ENCODE data around the gene ZC3H10. TPM values are rescaled to one million over a fixed set of nuclear protein-coding genes. Genes with fewer than 3 reads are reported as not detected.
A peak's percentile ranks its signal among the peaks of the same experiment; 100 is the strongest.

ZC3H10 gene
- total and polyA plus RNA-seq, 2 of the 13 experiments (the other 11 are each of a cell fraction or from before 2014, with no cell fraction given) = 0.70 to 2.3 TPM

- TF ChIP-seq MAFK (conservative IDR thresholded peaks at IDR 0.05 in 1 of 2, IDR thresholded peaks at IDR 0.05 in 1 of 2; ENCODE audit: low read length in 2 of 2) = no peak
- TF ChIP-seq SP1 (IDR thresholded peaks at IDR 0.05) = no peak
- no peak for TF ChIP-seq SP1 (CRISPR knock-in tag; IDR thresholded peaks at IDR 0.05)
- TF ChIP-seq CSRNP2 (CRISPR knock-in tag; conservative IDR thresholded peaks at IDR 0.05; ENCODE audit: low read depth) = no peak
- TF ChIP-seq ZNF251 (CRISPR knock-in tag; IDR thresholded peaks at IDR 0.05) = no peak
- TF ChIP-seq ZNF329 (CRISPR knock-in tag; IDR thresholded peaks at IDR 0.05; ENCODE audit: low read depth) = no peak
- peak; percentile 34; the same call in 1 of the 2 replicates for TF ChIP-seq SNAPC4 (CRISPR knock-in tag; IDR thresholded peaks at IDR 0.05)
- TF ChIP-seq ZNF577 (CRISPR knock-in tag; IDR thresholded peaks at IDR 0.05; ENCODE audit: borderline replicate concordance, low read depth) = no peak
- TF ChIP-seq CHD4 (IDR thresholded peaks at IDR 0.05; ENCODE audit: borderline replicate concordance, low read length) = no peak
- TF ChIP-seq KLF9 (CRISPR knock-in tag; IDR thresholded peaks at IDR 0.05; ENCODE audit: low read depth) = no peak
- no peak for TF ChIP-seq ZNF816 (CRISPR knock-in tag; IDR thresholded peaks at IDR 0.05; ENCODE audit: borderline replicate concordance)
- TF ChIP-seq ASH2L (IDR thresholded peaks at IDR 0.05; ENCODE audit: insufficient read length, low read depth, low read length) = peak; percentile 18
- no peak for TF ChIP-seq TIGD3 (CRISPR knock-in tag; IDR thresholded peaks at IDR 0.05; ENCODE audit: borderline replicate concordance)
- TF ChIP-seq YY1 (IDR thresholded peaks at IDR 0.05; ENCODE audit: insufficient read depth, insufficient replicate concordance, low read depth, low read length) = no peak
- no peak for TF ChIP-seq ZNF569 (CRISPR knock-in tag; IDR thresholded peaks at IDR 0.05; ENCODE audit: borderline replicate concordance)
- TF ChIP-seq YEATS4 (CRISPR knock-in tag; IDR thresholded peaks at IDR 0.05; ENCODE audit: borderline replicate concordance) = no peak
- no peak for TF ChIP-seq ZNF761 (CRISPR knock-in tag; conservative IDR thresholded peaks at IDR 0.05)
- TF ChIP-seq ZNF337 (CRISPR knock-in tag; IDR thresholded peaks at IDR 0.05; ENCODE audit: borderline replicate concordance, low read depth) = no peak
- no peak for TF ChIP-seq LBX2 (CRISPR knock-in tag; IDR thresholded peaks at IDR 0.05; ENCODE audit: borderline replicate concordance)
- TF ChIP-seq ZNF720 (CRISPR knock-in tag; IDR thresholded peaks at IDR 0.05) = no peak
- no peak for TF ChIP-seq E2F5 (CRISPR knock-in tag; conservative IDR thresholded peaks at IDR 0.05)
Observed at GRCh38 chr12:56127485-56127887, 9.4 kb downstream of the ZC3H10 start (continued).

Measured in HepG2 (cell line).